Caki2 (cell line): Measurements from ENCODE around the gene FAM8A1. TPM values are rescaled to one million over a fixed set of nuclear protein-coding genes. Genes with fewer than 3 reads are reported as not detected.

ENCODE experiments used
- DNase-seq: peaks from one replicate; pipeline ENCODE4 v3.0.0-alpha.2; 2015; ENCODE audit warnings: low read depth
- in situ Hi-C: cut with HindIII; loops from 2 replicates; pipeline ENCODE4 v1.10.0; 2016; ENCODE audit warnings: low sequenced_read_pairs, low pct_unique_long_range_greater_than_20kb, mixed read lengths
- total RNA-seq: library from RNA; depleted of rRNA; stranded (reverse); fragments of >200 nt; shearing (Covaris generic); gene quantifications from 2 replicates; pipeline ENCODE4 v1.2.3, GENCODE V29; 2014; ENCODE audit warnings: low replicate concordance

Gene FAM8A1
- total RNA-seq, 1 experiment from 2014 or later = 4.8 TPM

DNA sequence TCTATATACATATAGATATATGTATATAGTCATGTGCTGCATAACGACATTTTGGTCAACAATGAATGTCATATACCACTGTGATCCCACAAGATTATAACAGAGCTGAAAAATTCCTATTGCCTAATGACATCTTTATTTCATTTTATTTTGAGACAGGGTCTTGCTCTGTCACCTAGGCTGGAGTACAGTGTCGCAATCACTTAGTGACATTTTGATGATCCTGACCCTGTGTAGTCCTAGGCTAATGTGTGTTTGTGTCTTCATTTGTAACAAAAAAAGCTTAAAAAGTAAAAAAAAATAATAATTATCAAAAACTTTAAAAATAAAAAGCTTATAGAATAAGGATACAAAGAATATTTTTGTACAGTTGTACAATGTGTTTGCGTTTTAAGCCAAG lies 4.0 kb upstream of the FAM8A1 start:
- in situ Hi-C loops = no loop called here
- DNase-seq = no peak

DNA sequence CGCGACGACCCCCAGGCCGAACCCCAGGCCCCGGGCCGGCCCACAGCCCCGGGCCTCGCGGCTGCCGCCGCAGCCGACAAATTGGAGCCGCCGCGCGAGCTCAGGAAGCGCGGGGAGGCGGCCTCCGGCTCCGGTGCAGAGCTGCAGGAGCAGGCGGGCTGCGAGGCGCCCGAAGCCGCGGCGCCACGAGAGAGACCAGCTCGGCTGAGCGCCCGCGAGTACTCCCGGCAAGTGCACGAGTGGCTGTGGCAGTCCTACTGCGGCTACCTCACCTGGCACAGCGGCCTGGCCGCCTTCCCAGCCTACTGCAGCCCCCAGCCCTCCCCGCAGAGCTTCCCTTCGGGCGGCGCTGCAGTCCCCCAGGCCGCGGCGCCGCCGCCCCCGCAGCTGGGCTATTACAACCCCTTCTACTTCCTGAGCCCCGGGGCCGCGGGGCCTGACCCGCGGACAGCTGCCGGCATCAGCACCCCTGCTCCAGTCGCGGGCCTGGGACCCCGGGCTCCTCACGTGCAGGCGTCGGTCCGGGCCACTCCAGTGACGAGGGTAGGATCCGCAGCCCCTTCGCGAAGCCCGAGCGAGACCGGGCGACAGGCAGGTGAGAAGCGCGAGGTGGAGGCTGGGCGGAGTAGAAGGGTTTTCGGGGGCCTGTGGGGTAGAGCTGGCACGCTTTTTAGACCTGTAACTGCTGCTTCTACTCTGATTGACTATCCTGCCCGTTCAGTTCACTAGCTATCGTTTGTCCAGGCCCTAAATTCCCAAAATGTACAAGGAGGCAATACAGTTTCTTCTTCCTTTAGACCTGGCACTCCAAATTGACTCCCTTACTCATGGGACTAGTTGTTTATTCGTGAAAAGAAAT lies 654 bp downstream of the FAM8A1 start:
- peak; percentile 33 for DNase-seq
- in situ Hi-C loops = no loop called here

GRCh38 chr6:17601386-17601703 lies 1.2 kb downstream of the FAM8A1 start:
- in situ Hi-C loops = no loop called here
- no peak for DNase-seq

DNA sequence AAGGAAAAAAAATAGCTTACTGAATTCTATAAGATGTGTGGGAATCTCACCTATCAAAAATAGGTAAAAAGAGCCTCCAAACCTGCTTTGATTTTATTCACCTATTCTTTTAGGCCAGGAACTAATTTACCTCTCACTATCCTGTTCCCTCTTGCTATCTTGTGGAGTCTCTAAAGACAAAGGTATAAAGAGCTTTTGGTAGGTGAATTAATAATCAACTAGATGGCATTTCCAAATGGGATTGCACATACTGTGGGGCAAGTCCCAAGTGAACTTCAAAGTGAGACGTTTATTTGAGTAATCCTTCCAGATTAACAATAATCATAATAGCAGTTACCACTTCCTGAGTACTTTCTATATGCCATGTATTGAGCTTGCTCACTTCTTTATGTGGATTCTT lies 2.8 kb downstream of the FAM8A1 start:
- in situ Hi-C loops = no loop called here
- no peak for DNase-seq

DNA sequence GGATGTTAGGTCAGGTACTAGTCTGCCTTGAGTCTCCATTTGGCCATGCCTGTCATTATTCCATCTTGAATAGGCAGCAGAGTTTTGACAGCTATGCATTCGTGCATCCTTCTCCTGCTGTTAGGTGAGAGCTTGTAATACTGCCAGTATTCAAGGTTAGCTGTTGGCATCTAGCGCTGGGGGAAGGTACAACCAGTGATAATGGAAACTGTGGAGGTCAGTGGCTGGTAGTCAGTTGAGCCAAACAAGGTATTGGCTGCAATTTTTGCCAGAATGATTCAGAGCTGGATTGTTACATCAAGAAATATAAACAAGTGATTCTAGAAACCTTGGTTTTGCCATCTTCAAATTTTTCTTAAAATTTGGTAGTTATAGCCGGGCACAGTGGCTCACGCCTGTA lies 6.5 kb downstream of the FAM8A1 start:
- in situ Hi-C loops = no loop called here
- no peak for DNase-seq

- in situ Hi-C loops = no loop called here
- DNase-seq = no peak
Measured at GRCh38 chr6:17610835-17611234, 10.7 kb downstream of the FAM8A1 start.

DNA sequence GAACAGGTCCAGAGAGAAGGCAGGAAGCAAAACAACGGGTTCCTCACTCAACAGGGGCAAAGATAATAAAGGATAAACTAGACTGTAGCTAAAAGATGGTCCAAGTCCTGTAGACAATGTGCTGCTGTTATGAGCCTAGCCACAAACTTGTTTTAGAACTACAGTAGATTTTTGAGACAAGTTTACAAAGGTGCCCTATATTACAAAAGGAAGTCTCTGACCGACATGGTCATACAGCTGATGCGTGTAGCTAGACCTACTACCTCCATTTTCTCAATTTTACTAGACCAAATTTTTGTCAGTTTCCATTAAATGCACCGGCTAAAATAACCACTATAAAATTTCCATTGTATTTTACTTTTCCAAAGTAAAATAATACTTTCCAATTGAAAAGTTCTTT lies 11.9 kb downstream of the FAM8A1 start:
- DNase-seq = no peak
- in situ Hi-C loops = no loop called here

DNA sequence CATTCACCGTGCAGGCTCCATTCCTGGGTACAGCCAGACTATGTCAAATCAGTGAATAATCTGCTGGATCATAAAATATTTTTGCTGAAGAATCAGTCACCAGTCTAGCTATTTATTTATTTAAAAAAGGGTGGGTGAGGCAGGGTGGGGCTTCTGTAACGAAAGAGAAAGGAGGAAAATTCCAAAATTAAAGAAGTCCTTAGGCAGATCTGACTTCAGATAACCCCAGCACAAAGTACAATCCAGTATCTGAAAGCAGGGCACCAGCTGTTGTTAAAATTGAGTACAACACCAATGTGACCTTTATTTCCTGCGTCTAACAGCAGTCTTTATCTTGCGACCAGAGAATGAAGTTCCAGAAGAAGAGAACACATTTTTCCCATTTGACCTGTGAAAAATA lies 15.7 kb downstream of the FAM8A1 start:
- in situ Hi-C loops = no loop called here
- no peak for DNase-seq

- DNase-seq = peak; percentile 12
- in situ Hi-C loops = no loop called here
Measured at GRCh38 chr6:17621003-17621402, 20.9 kb downstream of the FAM8A1 start.

DNA sequence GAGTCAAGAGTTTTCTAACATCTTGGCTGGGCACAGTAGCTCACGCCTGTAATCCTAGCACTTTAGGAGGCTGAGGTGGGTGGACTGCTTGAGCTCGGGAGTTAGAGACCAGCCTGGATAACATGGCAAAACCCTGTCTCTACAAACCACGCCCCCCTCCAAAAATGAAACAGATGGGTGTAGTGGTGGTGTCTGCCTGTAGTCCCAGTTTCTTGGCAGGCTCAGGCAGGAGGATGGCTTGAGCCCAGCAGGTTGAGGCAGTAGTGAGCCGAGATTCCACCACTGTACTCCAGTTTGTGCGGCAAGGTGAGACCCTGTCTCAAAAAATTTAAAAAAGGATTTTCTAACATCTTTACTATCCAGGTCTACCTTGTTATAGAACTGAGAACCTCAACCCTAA lies 22.0 kb downstream of the FAM8A1 start:
- DNase-seq = no peak
- in situ Hi-C loops = no loop called here

DNA sequence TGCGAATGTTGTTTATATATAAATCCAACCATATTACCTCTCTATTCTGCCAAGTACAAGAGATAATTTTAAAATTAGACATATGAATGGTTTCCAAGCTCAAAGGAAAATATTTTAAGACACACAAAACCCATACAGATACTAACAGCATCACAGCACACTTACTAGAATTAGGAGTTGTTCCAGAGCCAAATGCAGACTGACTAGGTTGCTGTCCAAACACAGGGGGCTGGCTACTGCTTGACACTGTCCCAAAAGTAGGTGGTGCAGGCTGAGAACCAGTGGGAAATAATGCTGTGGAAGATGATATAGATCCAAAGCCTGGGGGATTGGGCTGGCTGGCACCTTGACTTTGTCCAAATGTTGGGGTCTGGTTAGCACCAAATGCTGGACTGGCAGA lies 24.3 kb downstream of the FAM8A1 start:
- in situ Hi-C loops = no loop called here
- DNase-seq = no peak

DNA sequence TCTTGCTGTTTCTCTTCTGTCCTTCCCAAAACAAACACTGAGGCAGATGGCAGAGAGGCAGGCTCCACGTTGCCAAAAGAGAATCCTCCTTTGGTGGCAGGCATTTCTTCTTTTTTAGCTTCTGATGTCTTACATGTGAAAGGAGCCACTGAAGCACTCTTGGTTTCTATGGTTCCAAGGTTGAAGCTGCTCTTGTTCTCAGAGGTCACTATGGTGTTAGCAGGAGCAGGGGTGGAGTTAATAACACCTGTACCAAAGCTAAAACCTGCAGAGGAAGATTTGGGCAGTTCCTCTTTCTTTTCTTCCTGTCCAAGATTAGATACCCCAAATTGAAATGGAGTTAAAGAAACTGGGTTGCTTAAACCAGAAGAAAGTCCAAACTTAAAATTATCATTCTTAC lies 28.8 kb downstream of the FAM8A1 start:
- DNase-seq = no peak
- in situ Hi-C loops = no loop called here

GRCh38 chr6:17629824-17630510 lies 29.9 kb downstream of the FAM8A1 start:
- DNase-seq = peak; percentile 49
- in situ Hi-C loops = no loop called here

GRCh38 chr6:17630511-17631073 lies 30.5 kb downstream of the FAM8A1 start:
- in situ Hi-C loops = no loop called here
- DNase-seq = no peak

DNA sequence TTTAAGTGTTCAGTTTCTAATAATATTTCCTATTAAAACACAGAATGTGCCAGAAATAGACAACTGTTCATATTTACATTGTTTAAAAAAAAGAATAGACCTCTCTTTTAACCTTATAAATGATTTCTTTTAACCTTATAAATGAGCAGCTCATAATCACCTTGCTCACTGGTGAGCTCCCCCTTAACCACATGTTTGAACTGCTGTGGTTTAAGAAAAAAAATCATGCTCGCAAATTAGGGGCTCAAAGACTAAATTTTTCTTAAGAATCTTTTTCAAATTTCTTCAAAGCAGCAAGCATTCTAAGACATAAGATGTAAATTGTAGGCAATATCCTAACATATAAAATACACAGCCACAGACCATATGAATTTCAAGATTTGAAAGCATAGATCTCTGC lies 32.8 kb downstream of the FAM8A1 start:
- DNase-seq = no peak
- in situ Hi-C loops = no loop called here

DNA sequence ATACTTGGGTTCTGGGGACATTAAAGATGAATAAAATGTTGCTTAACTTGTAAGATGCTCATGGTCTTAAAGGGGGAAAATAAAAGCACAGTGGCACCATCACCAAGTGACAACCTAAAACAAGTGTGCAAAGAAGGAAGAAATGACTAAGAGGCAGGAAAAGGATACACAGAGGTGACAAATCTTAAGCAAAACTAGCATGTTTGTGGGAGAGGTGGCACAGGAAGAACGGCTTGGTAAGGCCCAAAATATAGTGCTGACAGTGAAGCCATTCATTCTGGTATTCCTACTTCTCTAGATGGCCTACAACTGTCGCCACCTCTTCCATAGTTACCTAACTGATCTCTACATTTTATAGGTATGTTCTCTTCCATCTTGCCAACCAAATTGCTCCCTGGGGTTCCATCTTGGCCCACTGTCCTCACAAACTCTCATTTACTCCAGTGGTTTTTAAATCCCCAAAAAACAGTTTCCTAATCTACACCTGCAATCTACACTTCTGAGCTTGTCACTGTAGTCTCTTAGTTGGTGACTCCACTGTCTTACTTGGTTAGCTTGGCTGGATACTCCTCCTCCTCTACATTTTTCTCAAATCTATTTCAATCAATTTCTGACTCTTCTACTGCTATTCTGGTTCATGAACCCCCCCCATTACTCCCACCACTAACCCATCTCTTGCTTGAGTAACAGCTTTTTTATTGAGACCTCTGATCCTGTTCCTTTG lies 33.5 kb downstream of the FAM8A1 start:
- no peak for DNase-seq
- in situ Hi-C loops = no loop called here

DNA sequence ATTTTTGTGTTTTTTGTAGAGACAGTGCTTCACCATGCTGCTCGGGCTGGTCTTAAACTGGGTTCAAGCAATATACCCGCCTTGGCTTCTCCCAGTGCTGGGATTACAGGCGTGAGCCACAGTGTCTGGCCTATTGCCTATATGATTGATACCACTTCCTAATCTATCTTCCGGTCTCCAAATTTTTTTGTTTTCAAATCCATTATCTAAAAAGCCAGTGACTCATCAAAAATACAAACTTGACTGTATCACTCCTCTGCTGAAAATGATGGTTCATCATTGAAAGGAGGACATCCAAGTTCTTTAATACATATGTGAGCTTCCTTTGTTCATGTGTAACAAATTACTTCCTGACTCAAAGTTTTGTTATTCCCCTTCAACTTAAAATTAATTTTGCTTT lies 35.5 kb downstream of the FAM8A1 start:
- no peak for DNase-seq
- in situ Hi-C loops = no loop called here

DNA sequence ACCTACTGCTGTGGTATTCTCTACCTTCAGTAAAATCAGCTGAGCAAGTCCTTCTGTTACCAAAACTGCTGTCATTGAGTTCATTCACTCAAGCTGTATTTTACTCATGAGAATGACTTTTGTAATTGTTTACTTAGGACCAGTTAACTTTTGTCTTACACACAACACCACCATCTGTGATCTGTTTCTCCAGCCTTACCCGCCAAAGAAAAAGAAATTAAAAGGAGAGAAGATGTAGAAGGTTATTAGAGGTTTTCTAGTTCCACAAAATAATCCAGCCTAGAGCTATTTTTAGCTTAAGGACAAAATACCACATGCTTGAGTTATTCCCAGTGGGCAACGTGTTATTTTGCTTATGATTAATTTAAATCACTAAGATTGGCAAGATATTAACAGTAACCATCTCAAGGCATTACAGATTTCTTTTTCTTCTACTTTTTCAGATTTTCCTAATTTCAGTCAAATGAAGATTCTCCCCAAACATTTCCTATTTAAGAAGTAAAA lies 38.2 kb downstream of the FAM8A1 start:
- DNase-seq = no peak
- in situ Hi-C loops = no loop called here

GRCh38 chr6:17640477-17640917 lies 40.4 kb downstream of the FAM8A1 start:
- DNase-seq = no peak

More at GRCh38 chr6:17640477-17640917, 40.4 kb downstream of the FAM8A1 start:
- in situ Hi-C loops = no loop called here
